Lower leg skin (tissue), 4 donors: Measurements from ENCODE around the gene NPLOC4. TPM values are rescaled to one million over a fixed set of nuclear protein-coding genes. Genes with fewer than 3 reads are reported as not detected.

Experiments used
- DNase-seq, 2 donors: peaks; one replicate each; pipeline ENCODE4 v3.0.0-alpha.2; 2019; ENCODE audit warnings: low spot score in 2 of 2
- H3K4me3 ChIP-seq: fragments of 200-600 bp; sonication (generic); 2 replicates; pipeline ENCODE4 v1.5.1; 2017; ENCODE audit warnings: mild to moderate bottlenecking, low read depth; ENCODE audit not compliant: poor library complexity, severe bottlenecking
- CTCF ChIP-seq, 3 donors: fragments of 450-650 bp; IDR thresholded peaks; one replicate each; pipeline ENCODE4 v1.5.1; 2016; ENCODE audit warnings: antibody characterized with exemption in 3 of 3, mild to moderate bottlenecking in 3 of 3, moderate library complexity in 2 of 3
- POLR2A ChIP-seq, 2 donors: fragments of 450-650 bp; IDR thresholded peaks; one replicate each; pipeline ENCODE4 v1.6.1; 2016 to 2017; ENCODE audit warnings: antibody characterized with exemption in 2 of 2, mild to moderate bottlenecking in 1 of 2, moderate library complexity in 1 of 2
- WGBS, 2 donors: methylation state at CpG; one replicate each; pipeline ENCODE4 v1.1.5; 2018; 5-methylcytosine and 5-hydroxymethylcytosine counted together
- intact Hi-C: fragments of 100-400 bp; cut with DNase I; formaldehyde crosslinking; loops from one replicate; pipeline ENCODE4 v1.15.0; 2023; ENCODE audit warnings: low total_unique reads
- total RNA-seq, 4 donors: library from RNA; depleted of rRNA; stranded (reverse); fragments of >200 nt; gene quantifications; one replicate each; pipeline ENCODE4 v1.1.0, GENCODE V29; 2016

Gene NPLOC4
- total RNA-seq, 4 donors from 2014 or later = 49.3 to 78.7 (median 67.8) TPM

DNA sequence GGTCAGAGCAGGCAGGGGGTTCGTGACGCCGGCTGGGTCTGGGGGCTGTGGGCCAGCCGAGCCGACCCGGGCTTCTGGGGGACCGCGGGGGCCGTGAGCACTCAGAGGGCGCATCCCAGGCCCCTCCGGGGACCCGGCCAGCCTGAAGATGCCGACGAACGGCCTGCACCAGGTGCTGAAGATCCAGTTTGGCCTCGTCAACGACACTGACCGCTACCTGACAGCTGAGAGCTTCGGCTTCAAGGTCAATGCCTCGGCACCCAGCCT lies 108.6 kb downstream of the NPLOC4 start:
- intact Hi-C loops = no loop called here
- WGBS, 2 donors = 37% methylated on average over 19 of the region's 20 CpGs; no CpG with 5 or more reads in 1 of the 2 donors
- DNase-seq = no peak
- no peak overlapping the region for H3K4me3 ChIP-seq
- no peak for TF ChIP-seq CTCF (IDR thresholded peaks at IDR 0.05)
- no peak for TF ChIP-seq POLR2A (IDR thresholded peaks at IDR 0.05)

GRCh38 chr17:81527591-81528383 lies 109.1 kb downstream of the NPLOC4 start, which contains the start of gene FSCN2:
Gene FSCN2 (plus strand): TSS chr17:81528377. CDS start chr17:81528532, 155 bp downstream.
- 21 to 32% methylated on average over 35 to 40 of the region's 42 CpGs for WGBS, 2 donors
- intact Hi-C loops = no loop called here
- no peak within 1 kb of the TSS for H3K4me3 ChIP-seq
- TF ChIP-seq CTCF (IDR thresholded peaks at IDR 0.05) (no peak), POLR2A (IDR thresholded peaks at IDR 0.05) (no peak)
- DNase-seq = no peak

DNA sequence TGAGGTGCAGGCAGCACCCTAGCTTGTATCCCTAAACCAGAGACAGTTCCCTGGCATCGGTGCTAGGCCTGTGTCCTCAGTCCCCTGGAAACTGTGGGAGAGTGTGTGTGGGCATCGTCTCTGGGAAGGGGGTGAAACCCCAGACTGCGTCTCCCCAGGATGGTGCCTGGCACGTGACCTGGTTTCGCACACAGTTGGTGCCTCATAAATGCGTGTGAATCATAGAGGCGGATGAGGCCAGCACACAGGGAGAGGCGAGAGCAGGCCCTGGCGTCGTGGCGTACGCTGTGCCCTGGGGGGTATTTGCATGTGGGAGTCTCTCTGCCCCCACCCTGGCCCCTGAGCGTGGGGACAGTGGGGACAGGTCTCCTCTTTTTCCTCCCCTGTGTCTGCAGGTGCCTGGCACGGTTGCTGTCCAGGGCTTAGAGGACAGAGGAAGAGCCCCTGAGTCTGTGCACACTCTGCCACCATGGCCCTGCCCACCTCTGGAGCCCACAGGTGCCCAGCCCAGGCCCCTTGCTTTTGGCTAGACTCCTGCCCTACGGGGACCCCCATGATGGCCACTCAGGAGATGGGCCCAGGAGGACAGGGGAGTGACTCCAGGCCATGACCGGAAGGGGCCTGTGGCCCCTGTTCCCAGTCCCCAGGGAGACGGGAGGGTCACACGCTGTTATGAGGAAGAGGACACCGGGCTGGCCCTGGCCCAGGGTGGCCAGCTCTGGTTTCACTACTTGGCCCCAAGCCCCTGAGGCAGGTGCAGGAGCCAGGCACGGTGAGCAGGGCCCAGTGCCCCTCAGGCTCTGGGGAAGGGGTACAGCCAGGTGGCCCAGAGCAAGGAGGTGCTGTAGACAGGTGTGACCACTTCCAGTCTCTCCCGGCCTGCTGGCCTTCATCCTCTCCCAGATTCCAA lies 110.0 kb downstream of the NPLOC4 start:
- no peak for DNase-seq
- TF ChIP-seq POLR2A (IDR thresholded peaks at IDR 0.05) = no peak
- no peak for TF ChIP-seq CTCF (IDR thresholded peaks at IDR 0.05)
- intact Hi-C loops = no loop called here
- H3K4me3 ChIP-seq = no peak overlapping the region
- WGBS, 2 donors = 82 to 88% methylated on average over 15 to 18 of the region's 21 CpGs

DNA sequence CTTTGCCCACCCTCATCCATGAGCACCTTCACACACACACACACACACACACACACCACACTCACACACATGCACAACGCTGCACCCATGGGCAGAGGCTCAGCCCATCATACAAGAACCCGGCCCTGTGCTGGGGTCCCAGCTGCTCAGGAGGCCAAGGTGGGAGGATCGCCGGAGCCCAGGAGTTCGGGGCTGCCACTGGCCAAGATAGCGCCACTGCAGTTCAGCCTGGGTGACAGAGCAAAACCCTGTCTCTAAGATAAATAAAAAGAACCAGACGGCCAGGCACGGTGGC lies 112.1 kb downstream of the NPLOC4 start:
- TF ChIP-seq POLR2A (IDR thresholded peaks at IDR 0.05) (no peak), CTCF (IDR thresholded peaks at IDR 0.05) (no peak)
- no peak overlapping the region for H3K4me3 ChIP-seq
- 90 to 96% methylated on average over 4 to 7 of the region's 8 CpGs for WGBS, 2 donors
- DNase-seq = no peak
- intact Hi-C loops = no loop called here

DNA sequence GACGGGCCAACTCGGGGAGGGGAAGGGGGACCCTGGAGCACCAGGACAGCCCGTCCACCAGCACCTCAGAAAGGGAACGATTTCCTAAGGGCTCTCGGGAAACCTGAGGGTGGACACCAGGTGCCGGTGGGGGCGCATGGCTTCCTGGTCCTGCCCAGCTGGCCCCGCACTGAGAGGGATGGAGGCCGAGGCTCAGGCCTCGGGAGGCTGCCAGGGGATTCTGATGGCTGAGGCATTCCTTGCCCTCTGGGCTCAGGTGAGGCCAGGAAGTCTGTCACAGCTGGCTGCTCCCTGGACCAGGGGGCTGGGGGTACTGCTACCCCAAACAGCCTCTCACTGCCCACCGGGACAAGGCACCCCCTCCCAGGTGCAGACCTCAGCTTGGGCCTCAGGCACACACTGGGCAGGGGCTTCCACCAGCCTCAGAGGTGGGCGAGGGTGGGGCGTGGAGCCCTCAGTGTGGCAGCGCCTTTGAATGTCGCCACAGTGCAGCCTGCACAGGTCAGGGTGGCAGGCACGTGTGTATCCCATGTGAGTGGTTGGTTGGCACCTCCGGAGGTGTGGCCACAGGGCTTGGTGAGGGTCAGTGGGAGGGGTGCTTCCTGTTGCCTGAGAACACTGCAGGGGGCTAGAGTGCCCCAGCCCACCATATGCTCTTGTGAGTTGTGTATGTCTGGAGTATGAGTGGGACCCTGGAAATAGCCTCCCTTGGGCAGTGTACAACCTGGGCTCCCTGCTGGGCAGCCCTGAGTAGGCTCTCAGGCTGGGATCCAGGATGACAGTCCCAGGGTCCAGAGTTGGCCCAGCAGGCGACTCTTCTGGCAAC lies 112.7 kb downstream of the NPLOC4 start:
- DNase-seq = no peak
- WGBS, 2 donors = 66 to 77% methylated on average over 15 of the region's 18 CpGs
- no peak for TF ChIP-seq POLR2A (IDR thresholded peaks at IDR 0.05)
- no peak for TF ChIP-seq CTCF (IDR thresholded peaks at IDR 0.05)
- H3K4me3 ChIP-seq = no peak overlapping the region
- intact Hi-C loops = no loop called here
